WTC11 (cell line): ENCODE results near the gene BMP8B.
"Not testable (repeated sequence)": the region's sequence is repeated elsewhere in the genome, so short reads cannot be mapped to it uniquely, and the experiment has no call there.

Experiments
- CTCF ChIP-seq: fragments of 200-600 bp; IDR thresholded peaks from 2 replicates; pipeline ENCODE4 v1.8.0; 2022; ENCODE audit warnings: antibody characterized with exemption
- FOXJ3 ChIP-seq: sonication (generic); formaldehyde crosslinking; IDR thresholded peaks from 2 replicates; pipeline ENCODE4 v1.9.0; 2021; ENCODE audit warnings: missing genetic modification reagents, mild to moderate bottlenecking, borderline replicate concordance
- GABPB1 ChIP-seq: sonication (generic); formaldehyde crosslinking; IDR thresholded peaks from 2 replicates; pipeline ENCODE4 v1.8.1; 2023; ENCODE audit warnings: mild to moderate bottlenecking, missing genetic modification reagents
- IRF1 ChIP-seq: sonication (generic); formaldehyde crosslinking; IDR thresholded peaks from 2 replicates; pipeline ENCODE4 v1.8.0; 2023; ENCODE audit warnings: missing genetic modification reagents
- MXD4 ChIP-seq: fragments of 250-450 bp; sonication (Bioruptor Pico); IDR thresholded peaks from 2 replicates; pipeline ENCODE4 v1.8.0; 2021; ENCODE audit warnings: mild to moderate bottlenecking, moderate library complexity, borderline replicate concordance
- NR2C2 ChIP-seq: sonication (generic); formaldehyde crosslinking; IDR thresholded peaks from 2 replicates; pipeline ENCODE4 v1.8.0; 2022; ENCODE audit warnings: mild to moderate bottlenecking, missing genetic modification reagents
- ZMAT4 ChIP-seq: fragments of 250-450 bp; sonication (Bioruptor Pico); IDR thresholded peaks from 2 replicates; pipeline ENCODE4 v1.9.0; 2021; ENCODE audit warnings: mild to moderate bottlenecking
- ZNF138 ChIP-seq: sonication (generic); formaldehyde crosslinking; conservative IDR thresholded peaks from 2 replicates; pipeline ENCODE4 v1.8.1; 2022; ENCODE audit warnings: mild to moderate bottlenecking, moderate library complexity, missing genetic modification reagents

GRCh38 chr1:39786303-39787107 lies 2.2 kb downstream of the BMP8B start:
- TF ChIP-seq GABPB1 (CRISPR knock-in tag); CTCF; IRF1 (CRISPR knock-in tag); ZNF138; ZMAT4; MXD4 (CRISPR knock-in tag); FOXJ3 (CRISPR knock-in tag); NR2C2: not testable (repeated sequence)
